ENCODE results near the gene RAB40B. TPM values are rescaled to one million over a fixed set of nuclear protein-coding genes. Genes with fewer than 3 reads are reported as not detected.

The RAB40B gene
- total and polyA plus RNA-seq, 4 experiments from 2014 or later, result 2.6 to 5.8 (median 4.5) TPM

- Histone ChIP-seq H3K9me3 (ENCODE audit: control insufficient read depth in 1 of 2, low read length in 2 of 2) (no peaks in the 10 kb centered on the region), H3K27me3 (ENCODE audit: insufficient read depth, low read length) (no peaks in the 10 kb centered on the region), H3K4me3 (ENCODE audit: low read length in 2 of 2) (no peak overlapping the region), H3K4me1 (ENCODE audit: insufficient read depth, low read length) (no peaks in the 10 kb centered on the region), H3K36me3 (ENCODE audit: insufficient read depth, low read length) (no peaks in the 10 kb centered on the region), H3K27ac (ENCODE audit: low read depth, low read length) (no peak overlapping the region)
- Mint-ChIP-seq H3K4me3 (peak overlapping the region in 1 of 8 donors; percentile 51), H3K9me3 (no peaks in the 10 kb centered on the region), H3K36me3 (peaks cover 0 to 2% of the 10 kb centered on the region in 2 donors), H3K4me1 (peaks cover 5 to 9% (median 6%) of the 10 kb centered on the region in 4 donors), H3K27me3 (no peaks in the 10 kb centered on the region), H3K27ac (peak overlapping the region in 1 of 7 donors; percentile 48)
- intact Hi-C loops (cut with micrococcal nuclease), result loop anchor here (2.0 kb wide), 1 partner anchor 106 kb away; no protein-coding TSS in a partner anchor
- POLR2A ChIA-PET (ENCODE audit: partially characterized antibody), result no interaction called here
- CTCF ChIA-PET (ENCODE audit: partially characterized antibody), result interaction anchor here (1.1 to 1.6 kb wide), 2 partner anchors 99 to 107 kb away, joined by 4 to 5 read pairs; no protein-coding TSS in a partner anchor
- no peak for DNase-seq
Observed at GRCh38 chr17:82668631-82669099, 29.8 kb downstream of the RAB40B start.

GRCh38 chr17:82668024-82668630, 30.4 kb downstream of the RAB40B start:
- H3K4me3 ChIP-seq (ENCODE audit: low read length in 2 of 2), result no peak overlapping the region
- DNase-seq, result no peak
- no peaks in the 10 kb centered on the region for H3K9me3 ChIP-seq (ENCODE audit: control insufficient read depth in 1 of 2, low read length in 2 of 2)
- peaks cover 5 to 9% (median 6%) of the 10 kb centered on the region in 4 donors for H3K4me1 Mint-ChIP-seq
- POLR2A ChIA-PET (ENCODE audit: partially characterized antibody), result no interaction called here
- H3K4me3 Mint-ChIP-seq, result peak overlapping the region in 1 of 8 donors; percentile 51
- no peak overlapping the region for H3K27ac ChIP-seq (ENCODE audit: low read depth, low read length)
- intact Hi-C loops (cut with micrococcal nuclease), result loop anchor here (2.0 kb wide), 1 partner anchor 107 kb away; no protein-coding TSS in a partner anchor
- no peaks in the 10 kb centered on the region for H3K9me3 Mint-ChIP-seq
- no peaks in the 10 kb centered on the region for H3K27me3 ChIP-seq (ENCODE audit: insufficient read depth, low read length)
- H3K36me3 Mint-ChIP-seq, result peaks cover 0 to 2% of the 10 kb centered on the region in 2 donors
- CTCF ChIA-PET (ENCODE audit: partially characterized antibody), result interaction anchor here (1.1 to 1.6 kb wide), 2 partner anchors 100 to 107 kb away, joined by 4 to 5 read pairs; no protein-coding TSS in a partner anchor
- no peaks in the 10 kb centered on the region for H3K4me1 ChIP-seq (ENCODE audit: insufficient read depth, low read length)
- H3K27me3 Mint-ChIP-seq, result no peaks in the 10 kb centered on the region
- no peaks in the 10 kb centered on the region for H3K36me3 ChIP-seq (ENCODE audit: insufficient read depth, low read length)
- peak overlapping the region in 1 of 7 donors; percentile 48 for H3K27ac Mint-ChIP-seq

- H3K4me1 Mint-ChIP-seq, result peaks cover 5 to 9% (median 6%) of the 10 kb centered on the region in 4 donors
- CTCF ChIA-PET (ENCODE audit: partially characterized antibody), result interaction anchor here (1.1 to 1.6 kb wide), 2 partner anchors 100 to 108 kb away, joined by 4 to 5 read pairs; no protein-coding TSS in a partner anchor
Observed at GRCh38 chr17:82667668-82668000, 30.9 kb downstream of the RAB40B start.

GRCh38 chr17:82666931-82667667, 31.4 kb downstream of the RAB40B start:
- H3K4me3 ChIP-seq (ENCODE audit: low read length in 2 of 2), result no peak overlapping the region
- no peak overlapping the region for H3K4me3 Mint-ChIP-seq
- H3K4me1 ChIP-seq (ENCODE audit: insufficient read depth, low read length), result no peaks in the 10 kb centered on the region
- H3K27me3 ChIP-seq (ENCODE audit: insufficient read depth, low read length), result no peaks in the 10 kb centered on the region
- H3K27me3 Mint-ChIP-seq, result no peaks in the 10 kb centered on the region
- no peak overlapping the region for H3K27ac ChIP-seq (ENCODE audit: low read depth, low read length)
- no peak for DNase-seq
- intact Hi-C loops (cut with micrococcal nuclease), result no loop called here
- CTCF ChIA-PET (ENCODE audit: partially characterized antibody), result interaction anchor here (1.1 kb wide), 1 partner anchor 101 kb away, joined by 4 read pairs; no protein-coding TSS in a partner anchor
- POLR2A ChIA-PET (ENCODE audit: partially characterized antibody), result no interaction called here
- no peaks in the 10 kb centered on the region for H3K9me3 Mint-ChIP-seq
- no peaks in the 10 kb centered on the region for H3K36me3 ChIP-seq (ENCODE audit: insufficient read depth, low read length)
- peaks cover 0 to 2% of the 10 kb centered on the region in 2 donors for H3K36me3 Mint-ChIP-seq
- peaks cover 5 to 8% (median 6%) of the 10 kb centered on the region in 4 donors for H3K4me1 Mint-ChIP-seq
- no peak overlapping the region for H3K27ac Mint-ChIP-seq
- H3K9me3 ChIP-seq (ENCODE audit: control insufficient read depth in 1 of 2, low read length in 2 of 2), result no peaks in the 10 kb centered on the region

More at GRCh38 chr17:82667668-82668000, 30.9 kb downstream of the RAB40B start:
- Mint-ChIP-seq H3K4me3 (no peak overlapping the region), H3K27ac (no peak overlapping the region), H3K27me3 (no peaks in the 10 kb centered on the region), H3K9me3 (no peaks in the 10 kb centered on the region), H3K36me3 (peaks cover 0 to 2% of the 10 kb centered on the region in 2 donors)
- intact Hi-C loops (cut with micrococcal nuclease), result no loop called here
- Histone ChIP-seq H3K27ac (ENCODE audit: low read depth, low read length) (no peak overlapping the region), H3K9me3 (ENCODE audit: control insufficient read depth in 1 of 2, low read length in 2 of 2) (no peaks in the 10 kb centered on the region), H3K4me1 (ENCODE audit: insufficient read depth, low read length) (no peaks in the 10 kb centered on the region), H3K36me3 (ENCODE audit: insufficient read depth, low read length) (no peaks in the 10 kb centered on the region), H3K4me3 (ENCODE audit: low read length in 2 of 2) (no peak overlapping the region), H3K27me3 (ENCODE audit: insufficient read depth, low read length) (no peaks in the 10 kb centered on the region)
- no peak for DNase-seq
- POLR2A ChIA-PET (ENCODE audit: partially characterized antibody), result no interaction called here

GRCh38 chr17:82665891-82666290, 32.6 kb downstream of the RAB40B start:
- DNase-seq, result no peak
- H3K4me3 Mint-ChIP-seq, result no peak overlapping the region
- intact Hi-C loops (cut with micrococcal nuclease), result no loop called here

GRCh38 chr17:82665217-82665616, 33.3 kb downstream of the RAB40B start:
- Mint-ChIP-seq H3K9me3 (no peaks in the 10 kb centered on the region), H3K4me3 (no peak overlapping the region), H3K27me3 (no peaks in the 10 kb centered on the region), H3K36me3 (peaks cover 0 to 2% of the 10 kb centered on the region in 2 donors), H3K27ac (no peak overlapping the region), H3K4me1 (peaks cover 0 to 6% (median 3%) of the 10 kb centered on the region in 4 donors)
- no peaks in the 10 kb centered on the region for H3K27me3 ChIP-seq (ENCODE audit: insufficient read depth, low read length)
- intact Hi-C loops (cut with micrococcal nuclease), result no loop called here
- H3K27ac ChIP-seq (ENCODE audit: low read depth, low read length), result no peak overlapping the region
- no peaks in the 10 kb centered on the region for H3K36me3 ChIP-seq (ENCODE audit: insufficient read depth, low read length)
- no peaks in the 10 kb centered on the region for H3K4me1 ChIP-seq (ENCODE audit: insufficient read depth, low read length)
- no peak for DNase-seq
- ChIA-PET POLR2A (ENCODE audit: partially characterized antibody) (no interaction called here), CTCF (ENCODE audit: partially characterized antibody) (no interaction called here)
- H3K4me3 ChIP-seq (ENCODE audit: low read length in 2 of 2), result no peak overlapping the region
- no peaks in the 10 kb centered on the region for H3K9me3 ChIP-seq (ENCODE audit: control insufficient read depth in 1 of 2, low read length in 2 of 2)

More at GRCh38 chr17:82665891-82666290, 32.6 kb downstream of the RAB40B start:
- Histone ChIP-seq H3K27ac (ENCODE audit: low read depth, low read length) (no peak overlapping the region), H3K4me1 (ENCODE audit: insufficient read depth, low read length) (no peaks in the 10 kb centered on the region), H3K27me3 (ENCODE audit: insufficient read depth, low read length) (no peaks in the 10 kb centered on the region), H3K9me3 (ENCODE audit: control insufficient read depth in 1 of 2, low read length in 2 of 2) (no peaks in the 10 kb centered on the region), H3K36me3 (ENCODE audit: insufficient read depth, low read length) (no peaks in the 10 kb centered on the region), H3K4me3 (ENCODE audit: low read length in 2 of 2) (no peak overlapping the region)
- H3K9me3 Mint-ChIP-seq, result no peaks in the 10 kb centered on the region
- H3K27me3 Mint-ChIP-seq, result no peaks in the 10 kb centered on the region
- peaks cover under 1 to 6% (median 4%) of the 10 kb centered on the region in 4 donors for H3K4me1 Mint-ChIP-seq
- peaks cover 0 to 2% of the 10 kb centered on the region in 2 donors for H3K36me3 Mint-ChIP-seq
- H3K27ac Mint-ChIP-seq, result no peak overlapping the region
- ChIA-PET CTCF (ENCODE audit: partially characterized antibody) (no interaction called here), POLR2A (ENCODE audit: partially characterized antibody) (no interaction called here)

- no peaks in the 10 kb centered on the region for H3K9me3 Mint-ChIP-seq
- H3K4me3 Mint-ChIP-seq, result no peak overlapping the region
- intact Hi-C loops (cut with micrococcal nuclease), result no loop called here
- no peak overlapping the region for H3K27ac Mint-ChIP-seq
- H3K27me3 Mint-ChIP-seq, result no peaks in the 10 kb centered on the region
- peaks cover 0 to 6% (median 3%) of the 10 kb centered on the region in 4 donors for H3K4me1 Mint-ChIP-seq
- Histone ChIP-seq H3K27ac (ENCODE audit: low read depth, low read length) (no peak overlapping the region), H3K36me3 (ENCODE audit: insufficient read depth, low read length) (no peaks in the 10 kb centered on the region), H3K4me3 (ENCODE audit: low read length in 2 of 2) (no peak overlapping the region), H3K9me3 (ENCODE audit: control insufficient read depth in 1 of 2, low read length in 2 of 2) (no peaks in the 10 kb centered on the region), H3K4me1 (ENCODE audit: insufficient read depth, low read length) (no peaks in the 10 kb centered on the region), H3K27me3 (ENCODE audit: insufficient read depth, low read length) (no peaks in the 10 kb centered on the region)
- no peak for DNase-seq
- POLR2A ChIA-PET (ENCODE audit: partially characterized antibody), result no interaction called here
- H3K36me3 Mint-ChIP-seq, result peaks cover 2 to 3% of the 10 kb centered on the region in 2 donors
- CTCF ChIA-PET (ENCODE audit: partially characterized antibody), result no interaction called here
Observed at GRCh38 chr17:82664701-82665182, 33.8 kb downstream of the RAB40B start.
